HG03159 (cell line): ENCODE data around the gene UBC.
A peak's percentile ranks its signal among the peaks of the same experiment; 100 is the strongest.

Experiments used
- ATAC-seq: cut with Tn5 transposase; IDR thresholded peaks from one replicate; pipeline ENCODE4 v1.9.1; 2021; ENCODE audit warnings: mild to moderate bottlenecking, moderate library complexity; ENCODE audit not compliant: unreplicated experiment

The UBC gene

GRCh38 chr12:124867401-124867930 is 47.0 kb downstream of the UBC start:
- no peak for ATAC-seq

- ATAC-seq = no peak
Measured at GRCh38 chr12:124866883-124867400, 47.5 kb downstream of the UBC start.

GRCh38 chr12:124866195-124866882 is 48.1 kb downstream of the UBC start:
- no peak for ATAC-seq

GRCh38 chr12:124865728-124866127 is 48.7 kb downstream of the UBC start:
- ATAC-seq = no peak

GRCh38 chr12:124864326-124864752 is 50.1 kb downstream of the UBC start:
- ATAC-seq = no peak

- peak; percentile 67 for ATAC-seq
Measured at GRCh38 chr12:124863416-124864325, 50.8 kb downstream of the UBC start, which contains the start of gene SCARB1. SCARB1 (minus strand) TSS chr12:124863864; CDS start chr12:124863720, 144 bp downstream.

GRCh38 chr12:124862768-124863415 is 51.6 kb downstream of the UBC start:
- ATAC-seq = peak; percentile 22

- no peak for ATAC-seq
Measured at GRCh38 chr12:124861898-124862676, 52.4 kb downstream of the UBC start.
